Upper lobe of left lung (tissue), 6 donors: ENCODE data around the gene APOBEC3B. TPM values are rescaled to one million over a fixed set of nuclear protein-coding genes. Genes with fewer than 3 reads are reported as not detected.
A peak's percentile ranks its signal among the peaks of the same experiment; 100 is the strongest.
"Not testable (repeated sequence)": the region's sequence is repeated elsewhere in the genome, so short reads cannot be mapped to it uniquely, and the experiment has no call there.

ENCODE experiments used
- ATAC-seq, 2 donors: fragments of 200-7000 bp; cut with Tn5 transposase; one replicate each; pipeline ENCODE4 v1.9.1; 2022; ENCODE audit warnings: mild to moderate bottlenecking in 2 of 2, moderate library complexity in 2 of 2; ENCODE audit not compliant: low FRiP score in 2 of 2
- DNase-seq, 2 donors: peaks; one replicate each; pipeline ENCODE4 v3.0.0-alpha.2; 2019 to 2020
- H3K27ac ChIP-seq, 4 donors: fragments of 200-600 bp; sonication (generic); one replicate each; pipeline ENCODE4 v1.5.1; 2016 to 2019
- H3K27me3 ChIP-seq, 4 donors: fragments of 200-600 bp; sonication (generic); one replicate each; pipeline ENCODE4 v1.5.1; 2017 to 2019
- H3K36me3 ChIP-seq, 4 donors: fragments of 200-600 bp; sonication (generic); one replicate each; pipeline ENCODE4 v1.5.1; 2016 to 2019
- H3K4me1 ChIP-seq, 4 donors: fragments of 200-600 bp; sonication (generic); one replicate each; pipeline ENCODE4 v1.5.1; 2018 to 2019
- H3K4me3 ChIP-seq, 4 donors: fragments of 200-600 bp; sonication (generic); one replicate each; pipeline ENCODE4 v1.5.1; 2017 to 2019; ENCODE audit warnings: mild to moderate bottlenecking in 2 of 4, moderate library complexity in 1 of 4
- H3K9me3 ChIP-seq, 4 donors: fragments of 200-600 bp; sonication (generic); one replicate each; pipeline ENCODE4 v1.5.1; 2018 to 2019
- EP300 ChIP-seq, 4 donors: sonication (generic); formaldehyde crosslinking; IDR thresholded peaks; one replicate each; pipeline ENCODE4 v1.5.1; 2017; ENCODE audit warnings: antibody characterized with exemption in 4 of 4, control low read depth in 2 of 4
- POLR2A ChIP-seq, 4 donors: fragments of 450-650 bp; IDR thresholded peaks; one replicate each; pipeline ENCODE4 v1.5.1; 2016 to 2017; ENCODE audit warnings: antibody characterized with exemption in 4 of 4, mild to moderate bottlenecking in 2 of 4
- POLR2AphosphoS5 ChIP-seq, 2 donors: sonication (generic); formaldehyde crosslinking; IDR thresholded peaks; one replicate each; pipeline ENCODE4 v1.5.1; 2017; ENCODE audit warnings: antibody characterized with exemption in 2 of 2
- WGBS, 2 donors: methylation state at CpG; one replicate each; pipeline ENCODE4 v1.1.5; 2017 to 2018; 5-methylcytosine and 5-hydroxymethylcytosine counted together
- total RNA-seq, 6 donors: library from RNA; depleted of rRNA in 4 of 6; stranded (reverse); fragments of >200 nt in 4 of 6; gene quantifications; one replicate each; pipeline versions ENCODE4 v1.1.0 to v1.2.1, GENCODE V29; 2016 to 2021
- TF ChIP-seq, protein P1 (sequence below), 6 experiments: fragments of 450-650 bp in 4 of 6; fragments of 200-600 bp in 2 of 6; sonication (generic) in 2 of 6; IDR thresholded peaks; one replicate each; pipeline ENCODE4 v1.5.1; 2016 to 2019; ENCODE audit warnings: antibody characterized with exemption in 6 of 6
- donor health status: DM: no; HTN: no; CAD: no; lungs with moderate emphysema.
- donor health status: DM: no; HTN: yes; CAD: no; lungs with severe emphysema.

APOBEC3B gene
- total RNA-seq, 6 donors from 2014 or later: 0.89 to 5.8 (median 1.5) TPM; not detected in 2

DNA sequence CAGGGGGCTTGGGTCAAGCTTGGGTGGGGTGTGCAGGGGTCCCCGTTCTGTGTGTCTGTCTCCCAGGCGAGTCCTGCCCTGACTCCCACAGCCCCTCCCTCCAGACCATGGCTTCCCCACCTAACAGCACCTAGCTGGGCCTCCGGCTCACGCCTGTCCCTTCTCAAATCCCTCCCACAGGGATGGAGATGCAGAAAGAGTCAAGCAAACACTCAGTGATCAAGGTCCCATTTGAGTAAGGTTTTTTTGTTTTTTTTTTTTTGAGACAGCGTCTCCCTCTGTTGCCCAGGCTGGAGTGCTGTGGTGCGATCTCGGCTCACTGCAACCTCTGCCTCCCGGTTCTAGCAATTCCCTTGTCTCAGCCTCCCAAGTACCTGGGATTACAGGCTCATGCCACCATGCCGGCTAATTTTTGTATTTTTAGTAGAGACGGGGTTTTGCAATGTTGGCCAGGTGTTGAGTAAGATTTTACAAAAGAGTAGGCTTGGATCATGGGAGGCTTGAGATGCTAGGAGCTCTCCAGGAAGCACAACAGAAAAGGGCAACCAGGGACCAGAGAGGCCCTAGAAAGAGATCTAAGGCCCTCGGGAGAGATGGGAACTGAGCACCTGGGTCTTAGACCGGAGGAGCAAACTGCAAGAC lies 44.5 kb downstream of the APOBEC3B start:
- DNase-seq: no peak
- Histone ChIP-seq H3K4me1 (peaks cover 2 to 10% (median 7%) of the 10 kb centered on the region in 4 donors), H3K9me3 (no peaks in the 10 kb centered on the region), H3K4me3 (no peak overlapping the region), H3K36me3 (peaks cover 0 to 12% (median 2%) of the 10 kb centered on the region in 4 donors), H3K27me3 (no peaks in the 10 kb centered on the region), H3K27ac (no peak overlapping the region)
- TF ChIP-seq, protein P1, sequence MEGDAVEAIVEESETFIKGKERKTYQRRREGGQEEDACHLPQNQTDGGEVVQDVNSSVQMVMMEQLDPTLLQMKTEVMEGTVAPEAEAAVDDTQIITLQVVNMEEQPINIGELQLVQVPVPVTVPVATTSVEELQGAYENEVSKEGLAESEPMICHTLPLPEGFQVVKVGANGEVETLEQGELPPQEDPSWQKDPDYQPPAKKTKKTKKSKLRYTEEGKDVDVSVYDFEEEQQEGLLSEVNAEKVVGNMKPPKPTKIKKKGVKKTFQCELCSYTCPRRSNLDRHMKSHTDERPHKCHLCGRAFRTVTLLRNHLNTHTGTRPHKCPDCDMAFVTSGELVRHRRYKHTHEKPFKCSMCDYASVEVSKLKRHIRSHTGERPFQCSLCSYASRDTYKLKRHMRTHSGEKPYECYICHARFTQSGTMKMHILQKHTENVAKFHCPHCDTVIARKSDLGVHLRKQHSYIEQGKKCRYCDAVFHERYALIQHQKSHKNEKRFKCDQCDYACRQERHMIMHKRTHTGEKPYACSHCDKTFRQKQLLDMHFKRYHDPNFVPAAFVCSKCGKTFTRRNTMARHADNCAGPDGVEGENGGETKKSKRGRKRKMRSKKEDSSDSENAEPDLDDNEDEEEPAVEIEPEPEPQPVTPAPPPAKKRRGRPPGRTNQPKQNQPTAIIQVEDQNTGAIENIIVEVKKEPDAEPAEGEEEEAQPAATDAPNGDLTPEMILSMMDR (IDR thresholded peaks at IDR 0.05): no peak
- TF ChIP-seq POLR2AphosphoS5 (IDR thresholded peaks at IDR 0.05) (no peak), EP300 (IDR thresholded peaks at IDR 0.05) (no peak), POLR2A (IDR thresholded peaks at IDR 0.05) (no peak)
- no peak for ATAC-seq
- WGBS, 2 donors: 82 to 84% methylated on average over 12 of the region's 12 CpGs

DNA sequence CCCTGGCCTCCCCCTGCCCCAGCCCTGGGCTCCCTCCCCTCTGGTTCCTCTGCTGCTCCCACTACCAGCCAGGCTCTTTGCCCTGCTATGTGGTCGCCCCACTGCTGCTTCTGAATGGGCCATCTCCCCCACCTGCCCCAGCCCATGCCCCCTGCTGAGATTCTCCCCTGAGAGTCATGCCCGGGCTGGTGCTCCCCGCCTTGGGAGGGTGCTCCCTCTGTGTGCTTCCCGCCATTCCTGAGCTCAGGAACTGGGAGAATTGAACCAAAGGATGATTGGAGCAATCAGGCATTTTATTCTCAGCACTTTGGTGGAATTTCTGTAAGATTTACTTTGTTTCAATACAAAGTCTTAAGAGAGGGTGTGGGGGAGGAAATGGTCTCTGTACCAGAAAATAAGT lies 45.6 kb downstream of the APOBEC3B start:
- DNase-seq (peak in 1 of 2 donors; percentile 37), ATAC-seq (no peak)
- H3K9me3 ChIP-seq: no peaks in the 10 kb centered on the region
- no peak overlapping the region for H3K27ac ChIP-seq
- WGBS, 2 donors: 78 to 100% methylated on average over 3 to 4 of the region's 4 CpGs
- no peaks in the 10 kb centered on the region for H3K4me1 ChIP-seq
- no peak for TF ChIP-seq POLR2A (IDR thresholded peaks at IDR 0.05)
- no peak for TF ChIP-seq EP300 (IDR thresholded peaks at IDR 0.05)
- TF ChIP-seq POLR2AphosphoS5 (IDR thresholded peaks at IDR 0.05): no peak
- TF ChIP-seq, protein P1 (IDR thresholded peaks at IDR 0.05): no peak
- H3K4me3 ChIP-seq: no peak overlapping the region
- H3K36me3 ChIP-seq: peaks cover 0 to 12% (median 2%) of the 10 kb centered on the region in 4 donors
- no peaks in the 10 kb centered on the region for H3K27me3 ChIP-seq

DNA sequence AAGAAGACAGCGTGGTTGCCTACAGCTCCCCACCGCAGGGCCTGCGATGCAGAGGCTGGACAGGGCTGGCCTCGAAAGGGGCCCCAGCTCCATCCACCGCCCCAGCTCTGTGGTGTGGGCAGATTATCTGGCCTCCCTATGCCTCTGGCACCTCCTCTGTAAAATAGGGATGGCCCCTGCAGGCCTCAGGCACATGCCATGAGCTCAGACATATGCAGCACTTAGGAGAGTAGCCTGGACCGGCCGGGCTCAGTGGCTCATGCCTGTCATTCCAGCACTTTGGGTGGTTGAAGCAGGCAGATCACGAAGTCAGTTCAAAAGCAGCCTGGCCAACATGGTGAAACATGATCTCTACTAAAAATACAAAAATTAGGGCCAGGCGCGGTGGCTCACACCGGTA lies 46.1 kb downstream of the APOBEC3B start:
- Histone ChIP-seq H3K27ac (no peak overlapping the region), H3K36me3 (peaks cover 0 to 12% (median 2%) of the 10 kb centered on the region in 4 donors), H3K27me3 (no peaks in the 10 kb centered on the region), H3K4me3 (no peak overlapping the region), H3K9me3 (no peaks in the 10 kb centered on the region), H3K4me1 (no peaks in the 10 kb centered on the region)
- WGBS, 2 donors: 93 to 95% methylated on average over 9 to 11 of the region's 11 CpGs
- DNase-seq: peak in 1 of 2 donors; percentile 33
- ATAC-seq: no peak
- no peak for TF ChIP-seq POLR2A (IDR thresholded peaks at IDR 0.05)
- TF ChIP-seq EP300 (IDR thresholded peaks at IDR 0.05): no peak
- TF ChIP-seq, protein P1 (IDR thresholded peaks at IDR 0.05): no peak
- no peak for TF ChIP-seq POLR2AphosphoS5 (IDR thresholded peaks at IDR 0.05)

DNA sequence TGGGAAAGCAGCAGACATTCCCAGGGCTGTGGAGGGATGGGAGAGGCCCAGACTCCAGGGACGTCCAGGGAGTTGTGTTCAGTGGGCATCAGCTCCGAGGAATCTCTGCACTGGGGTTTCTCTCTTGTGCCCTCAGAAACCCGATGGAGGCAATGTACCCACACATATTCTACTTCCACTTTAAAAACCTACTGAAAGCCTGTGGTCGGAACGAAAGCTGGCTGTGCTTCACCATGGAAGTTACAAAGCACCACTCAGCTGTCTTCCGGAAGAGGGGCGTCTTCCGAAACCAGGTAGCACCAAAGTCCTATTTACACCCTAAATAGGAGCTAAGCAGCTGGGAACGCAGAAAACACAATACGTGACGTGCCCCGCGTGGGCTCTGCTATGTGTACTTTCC lies 47.1 kb downstream of the APOBEC3B start:
- H3K4me1 ChIP-seq: no peaks in the 10 kb centered on the region
- TF ChIP-seq EP300 (IDR thresholded peaks at IDR 0.05) (no peak), POLR2AphosphoS5 (IDR thresholded peaks at IDR 0.05) (no peak), POLR2A (IDR thresholded peaks at IDR 0.05) (no peak)
- TF ChIP-seq, protein P1 (IDR thresholded peaks at IDR 0.05): no peak
- ATAC-seq (no peak), DNase-seq (no peak)
- WGBS, 2 donors: 88 to 95% methylated on average over 10 to 13 of the region's 13 CpGs
- H3K27me3 ChIP-seq: no peaks in the 10 kb centered on the region
- H3K27ac ChIP-seq: no peak overlapping the region
- H3K4me3 ChIP-seq: no peak overlapping the region
- no peaks in the 10 kb centered on the region for H3K9me3 ChIP-seq
- peaks cover 0 to 3% (median 0%) of the 10 kb centered on the region in 4 donors for H3K36me3 ChIP-seq

DNA sequence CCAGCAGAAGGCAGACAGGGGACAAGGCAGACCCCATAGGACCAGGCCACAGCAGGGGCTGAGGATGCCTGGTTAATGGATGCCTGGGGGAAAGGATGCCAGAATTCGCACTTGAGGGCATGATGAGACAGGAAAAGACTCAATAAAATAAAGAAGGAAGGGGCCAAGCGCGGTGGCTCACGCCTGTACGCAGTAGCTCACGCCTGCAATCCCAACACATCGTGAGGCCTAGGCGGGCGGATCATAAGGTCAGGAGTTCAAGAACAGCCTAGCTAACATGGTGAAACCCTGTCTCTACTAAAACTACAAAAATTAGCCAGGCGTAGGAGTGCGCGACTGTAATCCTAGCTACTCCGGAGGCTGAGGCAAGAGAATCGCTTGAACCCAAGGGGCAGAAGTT lies 48.6 kb downstream of the APOBEC3B start:
- H3K4me3 ChIP-seq: no peak overlapping the region
- WGBS, 2 donors: 95 to 96% methylated on average over 14 of the region's 14 CpGs
- H3K4me1 ChIP-seq: no peaks in the 10 kb centered on the region
- no peaks in the 10 kb centered on the region for H3K27me3 ChIP-seq
- no peak overlapping the region for H3K27ac ChIP-seq
- no peak for TF ChIP-seq POLR2AphosphoS5 (IDR thresholded peaks at IDR 0.05)
- TF ChIP-seq, protein P1 (IDR thresholded peaks at IDR 0.05): no peak
- TF ChIP-seq POLR2A (IDR thresholded peaks at IDR 0.05): no peak
- TF ChIP-seq EP300 (IDR thresholded peaks at IDR 0.05): no peak
- H3K36me3 ChIP-seq: no peaks in the 10 kb centered on the region
- ATAC-seq: no peak
- no peak for DNase-seq
- no peaks in the 10 kb centered on the region for H3K9me3 ChIP-seq

DNA sequence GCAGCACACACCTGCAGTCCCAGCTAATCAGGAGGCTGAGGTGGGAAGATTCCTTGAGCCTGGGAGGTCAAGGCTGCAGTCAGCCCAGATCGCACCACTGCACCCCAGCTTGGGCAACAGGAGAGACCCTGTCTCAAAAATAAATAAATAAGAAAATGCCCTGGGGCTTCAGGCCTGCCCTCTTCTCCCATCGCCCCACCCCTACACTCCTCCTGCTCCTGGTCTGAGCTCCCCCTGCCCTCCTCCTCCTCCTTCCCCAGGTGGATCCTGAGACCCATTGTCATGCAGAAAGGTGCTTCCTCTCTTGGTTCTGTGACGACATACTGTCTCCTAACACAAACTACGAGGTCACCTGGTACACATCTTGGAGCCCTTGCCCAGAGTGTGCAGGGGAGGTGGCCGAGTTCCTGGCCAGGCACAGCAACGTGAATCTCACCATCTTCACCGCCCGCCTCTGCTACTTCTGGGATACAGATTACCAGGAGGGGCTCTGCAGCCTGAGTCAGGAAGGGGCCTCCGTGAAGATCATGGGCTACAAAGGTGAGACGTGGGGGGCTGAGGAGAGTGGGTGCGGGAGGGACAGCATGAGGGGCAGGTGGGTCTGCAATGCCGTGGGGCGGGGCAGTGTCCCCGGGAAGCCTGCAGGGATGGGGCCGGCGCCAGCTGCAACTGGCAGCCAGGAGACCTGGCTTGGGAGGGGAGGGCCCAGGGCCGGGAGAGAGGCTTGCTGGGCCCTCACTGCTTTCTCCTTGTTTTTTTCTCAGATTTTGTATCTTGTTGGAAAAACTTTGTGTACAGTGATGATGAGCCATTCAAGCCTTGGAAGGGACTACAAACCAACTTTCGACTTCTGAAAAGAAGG lies 49.5 kb downstream of the APOBEC3B start:
- H3K9me3 ChIP-seq, ATAC-seq, H3K4me3 ChIP-seq, H3K36me3 ChIP-seq, H3K27ac ChIP-seq, H3K4me1 ChIP-seq, H3K27me3 ChIP-seq: not testable (repeated sequence)
- WGBS, 2 donors: 76 to 82% methylated on average over 14 to 18 of the region's 18 CpGs
- DNase-seq: peak in 1 of 2 donors; percentile 75

DNA sequence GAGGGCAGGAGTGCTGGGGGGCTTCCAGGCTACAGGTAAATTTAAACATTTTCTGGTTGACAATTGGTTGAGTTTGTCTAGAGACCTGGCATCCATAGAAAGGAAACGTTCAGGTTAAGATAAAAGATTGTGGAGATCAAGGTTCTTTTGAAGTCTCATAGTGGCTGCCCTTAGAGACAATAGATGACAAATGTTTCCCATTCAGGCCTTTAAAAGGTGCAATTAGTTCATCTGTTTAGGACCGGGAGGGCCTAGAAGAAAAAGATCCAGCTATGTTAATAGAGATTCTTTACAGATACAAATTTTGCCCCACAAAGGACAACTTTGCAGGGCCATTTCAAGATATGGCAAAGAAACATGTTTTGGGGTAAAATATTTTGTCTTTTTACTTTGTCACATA lies 54.9 kb downstream of the APOBEC3B start:
- peaks cover 9 to 14% (median 12%) of the 10 kb centered on the region in 4 donors for H3K4me1 ChIP-seq
- not testable (repeated sequence) for H3K36me3 ChIP-seq, ATAC-seq, H3K9me3 ChIP-seq, DNase-seq, H3K27ac ChIP-seq, H3K4me3 ChIP-seq, H3K27me3 ChIP-seq
- 51 to 58% methylated on average over 2 of the region's 2 CpGs for WGBS, 2 donors
